ENCODE data around the gene LTBP4.

DNA sequence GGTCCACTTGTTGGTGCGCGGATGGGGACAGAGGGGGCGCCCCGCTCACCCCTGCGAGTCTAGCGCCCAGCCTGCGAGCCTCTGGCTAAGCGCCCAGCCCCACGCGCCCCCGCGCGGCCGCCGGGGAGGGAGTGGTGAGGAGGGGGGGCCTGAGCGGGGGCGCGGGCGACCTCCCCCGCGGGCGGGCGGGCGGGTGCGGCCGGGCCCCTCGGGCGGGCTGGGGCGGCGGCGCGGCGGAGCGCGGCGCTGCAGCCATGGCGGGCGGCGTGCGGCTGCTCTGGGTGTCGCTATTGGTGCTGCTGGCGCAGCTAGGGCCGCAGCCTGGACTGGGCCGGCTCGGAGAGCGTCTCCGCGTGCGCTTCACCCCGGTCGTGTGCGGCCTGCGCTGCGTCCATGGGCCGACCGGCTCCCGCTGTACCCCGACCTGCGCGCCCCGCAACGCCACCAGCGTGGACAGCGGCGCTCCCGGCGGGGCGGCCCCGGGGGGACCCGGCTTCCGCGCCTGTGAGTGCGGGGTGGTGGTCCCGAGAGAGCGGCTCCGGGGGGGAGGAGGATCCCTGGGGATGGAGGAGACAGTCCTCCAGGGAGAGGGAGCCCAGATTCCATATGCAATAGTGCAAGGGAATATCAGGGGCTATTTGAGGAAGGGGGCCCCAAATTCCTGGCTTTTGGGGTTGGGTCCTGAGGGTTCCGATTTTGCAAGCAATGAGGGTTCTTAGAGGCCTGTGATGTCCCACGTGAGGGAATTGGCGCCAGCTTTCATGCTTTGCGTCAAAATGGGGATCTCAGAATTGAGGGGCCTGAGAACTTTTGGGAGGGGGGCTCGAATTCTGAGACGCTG is at the start of gene LTBP4:
- TF ChIP-seq EZH2 (IDR thresholded peaks at IDR 0.05; ENCODE audit: borderline replicate concordance, insufficient read depth, low read depth, low read length, poor library complexity, severe bottlenecking): peak; percentile 50
- TF ChIP-seq, protein P1, sequence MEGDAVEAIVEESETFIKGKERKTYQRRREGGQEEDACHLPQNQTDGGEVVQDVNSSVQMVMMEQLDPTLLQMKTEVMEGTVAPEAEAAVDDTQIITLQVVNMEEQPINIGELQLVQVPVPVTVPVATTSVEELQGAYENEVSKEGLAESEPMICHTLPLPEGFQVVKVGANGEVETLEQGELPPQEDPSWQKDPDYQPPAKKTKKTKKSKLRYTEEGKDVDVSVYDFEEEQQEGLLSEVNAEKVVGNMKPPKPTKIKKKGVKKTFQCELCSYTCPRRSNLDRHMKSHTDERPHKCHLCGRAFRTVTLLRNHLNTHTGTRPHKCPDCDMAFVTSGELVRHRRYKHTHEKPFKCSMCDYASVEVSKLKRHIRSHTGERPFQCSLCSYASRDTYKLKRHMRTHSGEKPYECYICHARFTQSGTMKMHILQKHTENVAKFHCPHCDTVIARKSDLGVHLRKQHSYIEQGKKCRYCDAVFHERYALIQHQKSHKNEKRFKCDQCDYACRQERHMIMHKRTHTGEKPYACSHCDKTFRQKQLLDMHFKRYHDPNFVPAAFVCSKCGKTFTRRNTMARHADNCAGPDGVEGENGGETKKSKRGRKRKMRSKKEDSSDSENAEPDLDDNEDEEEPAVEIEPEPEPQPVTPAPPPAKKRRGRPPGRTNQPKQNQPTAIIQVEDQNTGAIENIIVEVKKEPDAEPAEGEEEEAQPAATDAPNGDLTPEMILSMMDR (IDR thresholded peaks at IDR 0.05): no peak
